ENCODE measurements around the gene TTLL5.
"Not testable (repeated sequence)": the region's sequence is repeated elsewhere in the genome, so short reads cannot be mapped to it uniquely, and the experiment has no call there.

TTLL5 gene

DNA sequence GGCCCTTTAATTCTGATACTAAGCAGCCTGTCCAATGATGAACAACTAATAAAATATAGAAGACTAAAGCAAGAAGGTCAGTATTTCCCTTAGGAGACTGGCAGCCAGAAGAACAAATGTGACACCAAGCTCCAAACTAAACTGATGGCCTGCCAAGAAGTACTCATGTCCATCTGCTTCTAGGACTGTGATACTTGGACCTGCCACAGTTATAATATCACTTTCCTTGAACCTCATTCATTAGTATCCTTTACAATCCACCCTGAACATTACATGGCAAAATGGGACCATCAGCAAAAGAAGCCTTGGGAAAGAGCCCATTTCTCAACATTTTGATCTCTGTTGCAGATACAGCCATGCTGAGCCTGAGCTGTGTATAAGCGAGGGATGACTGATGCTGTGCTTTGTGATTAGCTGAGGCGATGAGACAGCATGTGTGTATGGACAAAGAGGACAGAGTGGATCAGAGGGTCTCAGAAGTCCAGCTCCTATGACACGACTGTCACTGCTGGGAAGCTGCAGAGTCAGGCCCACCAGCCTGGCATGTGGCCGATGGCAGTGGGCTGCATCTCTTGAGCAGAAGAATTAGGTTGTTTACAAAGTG is 246.8 kb downstream of the TTLL5 start:
- no peak for DNase-seq (ENCODE audit: low read depth in 2 of 2)

GRCh38 chr14:75909630-75910029 is 248.6 kb downstream of the TTLL5 start:
- DNase-seq (ENCODE audit: low read depth in 2 of 2): no peak

GRCh38 chr14:75910048-75910447 is 249.0 kb downstream of the TTLL5 start:
- no peak for DNase-seq (ENCODE audit: low read depth in 2 of 2)

DNA sequence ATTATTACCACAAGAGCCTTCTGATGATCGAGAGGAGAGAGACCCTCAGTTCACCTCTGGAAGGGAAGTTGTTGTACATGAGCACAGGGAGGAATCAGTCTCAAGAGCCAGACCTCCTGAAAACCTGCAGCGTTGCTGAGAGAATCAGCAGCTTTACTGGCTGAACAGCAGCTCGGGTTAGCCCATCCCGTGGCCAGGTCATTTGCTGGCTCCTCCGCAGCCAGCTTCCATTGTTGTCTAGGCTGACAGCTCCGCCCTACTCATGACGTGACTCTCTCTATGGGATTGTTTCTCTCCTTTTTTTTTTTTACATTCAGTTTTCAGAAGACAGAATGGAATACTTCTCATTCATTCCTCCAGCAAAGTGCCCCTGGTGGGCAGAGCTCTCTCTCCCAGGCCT is 250.8 kb downstream of the TTLL5 start:
- DNase-seq (ENCODE audit: low read depth in 2 of 2): no peak

DNA sequence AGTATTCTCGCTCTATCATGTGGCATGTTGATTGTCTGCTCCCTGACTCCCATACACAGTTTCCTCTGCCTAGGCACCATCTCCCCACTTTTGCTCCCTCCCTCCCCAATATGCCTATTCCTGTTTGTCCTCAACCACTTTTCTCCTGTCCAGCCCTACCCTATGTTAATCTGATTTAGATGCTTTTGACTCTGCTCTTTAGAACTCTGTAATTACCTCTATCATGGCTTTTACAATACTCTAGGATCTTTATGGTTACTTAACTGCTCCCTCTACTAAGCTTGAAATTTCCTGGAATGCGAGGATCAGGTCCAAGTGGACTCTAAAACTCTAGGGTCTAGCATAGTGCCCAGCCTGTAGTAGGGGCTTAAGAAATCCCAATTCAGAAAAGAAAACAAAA is 252.1 kb downstream of the TTLL5 start:
- DNase-seq (ENCODE audit: low read depth in 2 of 2): no peak

- DNase-seq (ENCODE audit: low read depth in 2 of 2): no peak
Measured at GRCh38 chr14:75915045-75915444, 254.0 kb downstream of the TTLL5 start.

DNA sequence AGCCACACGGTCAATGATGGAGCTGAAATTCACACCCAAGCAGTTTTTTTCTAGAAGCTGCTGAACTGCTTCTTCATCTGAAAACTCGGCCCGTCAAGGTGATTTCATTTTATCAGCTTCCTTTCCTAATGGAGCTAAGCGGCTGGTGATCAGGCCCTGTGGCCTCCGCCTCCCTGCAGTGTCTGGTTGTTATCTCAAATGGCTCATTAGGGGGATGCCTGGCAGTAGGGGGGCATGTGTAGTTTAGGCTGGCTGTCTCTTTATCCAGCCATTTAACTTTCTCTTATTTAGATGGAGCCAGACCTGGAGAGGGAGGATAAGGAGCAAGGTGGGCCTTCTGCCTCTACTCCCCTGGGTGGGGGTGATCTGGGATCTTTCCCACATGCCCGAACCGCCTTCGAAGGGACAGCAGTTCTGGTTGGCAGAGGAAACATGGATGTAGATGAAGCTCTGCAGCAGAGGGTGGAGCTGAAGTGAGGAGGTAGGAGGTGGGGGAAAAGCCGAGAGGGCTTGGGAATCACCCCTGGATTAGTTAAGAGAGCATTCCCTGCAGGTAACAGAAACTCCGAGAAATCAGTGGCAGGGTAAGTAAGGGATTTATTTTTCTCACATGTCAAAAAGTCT is 256.4 kb downstream of the TTLL5 start:
- no peak for DNase-seq (ENCODE audit: low read depth in 2 of 2)

DNA sequence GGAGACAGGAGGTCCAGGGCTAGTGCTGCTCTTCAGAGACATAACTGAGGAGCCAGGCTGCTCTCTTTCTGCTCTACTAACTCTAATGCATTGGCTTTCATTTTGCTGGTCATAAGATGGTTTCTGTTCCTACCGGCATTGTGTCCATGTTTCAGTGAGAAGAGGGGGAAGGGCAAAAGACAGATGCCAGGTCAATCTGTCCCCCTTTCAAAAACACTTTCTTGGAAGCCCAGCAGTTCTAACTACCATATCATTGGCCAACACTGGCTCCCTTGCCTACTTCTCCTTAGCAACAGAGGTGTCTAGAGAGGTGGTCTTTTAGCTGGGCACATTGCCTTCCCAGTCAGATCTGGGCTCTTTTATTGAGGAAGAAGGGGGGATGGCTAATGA is 256.9 kb downstream of the TTLL5 start:
- no peak for DNase-seq (ENCODE audit: low read depth in 2 of 2)

- not testable (repeated sequence) for DNase-seq (ENCODE audit: low read depth in 2 of 2)
Measured at GRCh38 chr14:75920421-75920820, 259.4 kb downstream of the TTLL5 start.

DNA sequence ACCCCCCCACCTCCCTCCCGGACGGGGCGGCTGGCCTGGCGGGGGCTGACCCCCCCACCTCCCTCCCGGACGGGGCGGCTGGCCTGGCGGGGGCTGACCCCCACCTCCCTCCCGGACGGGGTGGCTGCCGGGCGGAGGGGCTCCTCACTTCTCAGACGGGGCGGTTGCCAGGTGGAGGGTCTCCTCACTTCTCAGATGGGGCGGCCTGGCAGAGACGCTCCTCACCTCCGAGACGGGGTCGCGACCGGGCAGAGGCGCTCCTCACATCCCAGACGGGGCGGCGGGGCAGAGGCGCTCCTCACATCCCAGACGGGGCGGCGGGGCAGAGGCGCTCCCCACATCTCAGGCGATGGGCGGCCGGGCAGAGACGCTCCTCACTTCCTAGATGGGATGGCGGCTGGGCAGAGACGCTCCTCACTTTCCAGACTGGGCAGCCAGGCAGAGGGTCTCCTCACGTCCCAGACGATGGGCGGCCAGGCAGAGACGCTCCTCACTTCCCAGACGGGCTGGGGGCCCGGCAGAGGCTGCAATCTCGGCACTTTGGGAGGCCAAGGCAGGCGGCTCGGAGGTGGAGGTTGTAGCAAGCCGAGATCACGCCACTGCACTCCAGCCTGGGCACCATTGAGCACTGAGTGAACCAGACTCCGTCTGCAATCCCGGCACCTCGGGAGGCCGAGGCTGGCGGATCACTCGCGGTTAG is 264.2 kb downstream of the TTLL5 start:
- not testable (repeated sequence) for DNase-seq (ENCODE audit: low read depth in 2 of 2)

DNA sequence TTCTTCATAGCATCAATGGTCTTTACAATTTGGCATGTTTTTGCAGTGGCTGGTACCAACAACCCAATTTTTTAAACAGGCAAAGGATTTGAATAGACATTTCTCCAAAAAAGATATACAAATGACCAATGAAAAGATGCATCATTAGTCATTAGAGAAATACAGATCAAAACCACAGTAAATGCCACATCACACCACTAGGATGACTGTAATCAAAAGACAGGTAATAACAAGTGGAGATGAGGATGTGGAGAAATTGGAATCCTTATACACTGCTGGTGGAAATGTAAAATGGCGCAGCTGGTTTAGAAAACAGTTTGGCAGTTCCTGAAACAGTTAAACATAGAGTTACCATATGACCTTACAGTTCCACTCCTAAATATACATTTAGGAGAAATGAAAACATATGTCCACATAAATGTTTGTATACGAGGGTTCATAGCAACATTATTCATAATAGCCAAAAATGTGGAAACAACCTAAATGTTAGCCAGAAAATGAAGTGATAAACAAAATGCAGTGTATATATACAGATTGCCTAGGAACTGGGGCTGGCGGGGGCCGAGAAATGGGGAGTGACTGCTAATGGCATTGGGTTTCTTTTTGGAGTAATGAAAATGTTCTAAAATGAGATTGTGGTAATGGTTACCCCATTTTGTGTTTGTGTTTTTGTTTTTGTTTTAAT is 265.5 kb downstream of the TTLL5 start:
- DNase-seq (ENCODE audit: low read depth in 2 of 2): no peak

DNA sequence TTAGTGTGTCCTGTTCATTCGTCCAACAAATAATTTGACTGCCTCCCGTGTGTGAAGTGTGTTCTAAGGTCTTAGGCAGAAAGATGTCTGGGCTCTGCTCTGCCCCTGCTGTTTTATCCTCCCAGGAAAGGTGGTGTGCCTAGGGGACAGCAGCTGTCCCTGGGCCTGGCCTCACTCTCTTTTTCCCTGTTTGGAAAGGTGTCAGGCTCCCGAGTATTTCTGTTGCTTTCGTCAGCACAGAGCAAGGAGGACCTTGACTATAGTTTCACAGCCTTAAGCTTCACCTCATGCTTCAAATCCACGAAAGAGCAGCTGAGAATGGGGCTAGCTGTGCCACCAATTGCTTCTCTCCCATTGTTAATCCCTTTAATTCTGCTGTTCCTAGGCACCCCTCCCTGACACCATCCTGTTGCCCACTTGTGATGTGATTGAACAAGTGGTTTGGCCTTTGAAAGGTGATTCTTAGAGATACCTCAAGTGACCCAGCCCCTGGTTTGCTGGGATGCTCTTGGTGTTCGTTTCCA is 266.6 kb downstream of the TTLL5 start:
- no peak for DNase-seq (ENCODE audit: low read depth in 2 of 2)

DNA sequence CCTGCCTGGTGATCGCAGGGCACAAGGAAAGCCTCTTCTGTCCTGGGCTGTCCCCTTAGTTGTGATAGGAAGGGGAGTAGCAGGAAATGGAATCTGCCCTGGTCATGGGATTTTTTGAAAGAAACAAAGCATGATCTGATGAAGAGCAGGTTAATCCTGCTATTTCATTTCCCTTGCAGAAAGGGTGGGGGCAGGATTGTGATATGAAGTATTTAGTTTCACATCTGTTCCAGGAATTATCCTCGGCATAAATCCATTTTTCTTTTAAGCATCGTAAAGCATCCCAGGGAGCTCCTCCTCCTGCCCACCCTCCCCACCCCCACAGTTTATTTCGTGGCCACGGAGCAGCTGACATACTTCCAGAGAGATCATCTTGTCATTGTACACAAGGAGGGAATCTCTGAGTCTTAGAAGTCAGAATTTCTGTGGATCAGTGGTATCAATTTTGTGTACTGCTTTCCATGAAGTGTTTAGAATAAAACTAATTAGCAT is 267.7 kb downstream of the TTLL5 start:
- DNase-seq (ENCODE audit: low read depth in 2 of 2): peak in 1 of 2 experiments; percentile 5

- no peak for DNase-seq (ENCODE audit: low read depth in 2 of 2)
Measured at GRCh38 chr14:75933712-75934296, 272.8 kb downstream of the TTLL5 start.

- no peak for DNase-seq (ENCODE audit: low read depth in 2 of 2)
Measured at GRCh38 chr14:75934998-75935628, 274.1 kb downstream of the TTLL5 start.

- no peak for DNase-seq (ENCODE audit: low read depth in 2 of 2)
Measured at GRCh38 chr14:75939200-75939599, 278.2 kb downstream of the TTLL5 start.

DNA sequence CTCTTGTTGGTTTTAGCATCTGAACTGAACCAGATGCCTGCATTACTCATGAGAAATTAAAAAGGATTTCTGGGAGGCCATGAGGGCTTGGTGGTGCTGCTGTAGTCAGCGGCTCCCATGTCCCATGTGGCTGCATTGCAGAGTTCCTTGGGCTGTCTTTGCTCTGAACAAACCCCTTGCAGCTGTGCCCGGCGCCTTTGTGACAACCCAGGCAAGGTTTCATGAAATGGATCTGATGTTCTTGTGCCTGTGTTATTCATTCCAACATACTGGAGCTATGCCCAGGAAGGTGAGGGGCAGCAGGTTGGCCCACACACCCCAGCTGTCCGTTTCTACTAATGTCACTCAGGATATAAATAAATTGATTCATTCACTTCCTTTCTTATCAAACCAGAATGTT is 280.0 kb downstream of the TTLL5 start:
- peak in 1 of 2 experiments; percentile 3 for DNase-seq (ENCODE audit: low read depth in 2 of 2)

GRCh38 chr14:75944607-75945241 is 283.7 kb downstream of the TTLL5 start:
- DNase-seq (ENCODE audit: low read depth in 2 of 2): no peak

GRCh38 chr14:75946785-75947184 is 285.7 kb downstream of the TTLL5 start:
- no peak for DNase-seq (ENCODE audit: low read depth in 2 of 2)

DNA sequence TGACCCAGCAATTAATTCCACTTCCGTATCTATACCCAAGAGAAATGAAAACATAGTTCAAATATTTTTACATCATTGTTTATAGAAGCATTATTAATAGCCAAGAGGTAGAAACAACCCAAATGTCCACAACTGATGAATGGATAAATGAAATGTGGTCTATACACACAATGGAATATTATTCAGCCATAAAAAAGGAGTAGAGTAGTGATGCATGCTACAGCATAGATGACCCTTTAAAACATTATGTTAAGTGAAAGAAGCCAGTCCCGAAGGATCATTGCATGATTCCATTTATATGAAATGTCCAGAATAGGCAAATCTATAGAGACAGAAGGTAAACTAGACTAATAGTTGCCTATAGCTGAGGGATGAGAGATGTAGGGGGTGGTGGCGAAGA is 291.4 kb downstream of the TTLL5 start:
- no peak for DNase-seq (ENCODE audit: low read depth in 2 of 2)

DNA sequence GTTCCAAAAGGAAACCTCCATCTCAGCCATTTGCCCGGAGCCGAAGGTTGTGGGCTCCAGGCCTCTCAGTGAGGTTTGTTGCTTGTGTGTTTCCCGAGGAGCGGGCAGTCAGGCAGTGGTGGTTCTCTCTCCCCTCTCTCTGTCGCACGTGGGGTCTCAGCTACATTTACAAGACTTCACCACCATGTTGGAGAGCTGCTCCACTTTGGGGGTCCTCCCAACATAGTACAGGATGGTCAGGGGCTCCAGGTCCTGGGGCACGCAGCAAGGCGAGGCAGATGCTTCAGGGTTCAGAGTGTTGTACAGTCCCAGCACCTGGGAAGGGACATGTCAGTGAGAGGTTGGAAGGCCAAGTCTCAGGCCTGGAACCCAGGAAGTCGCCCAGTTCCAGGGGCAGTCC is 298.0 kb downstream of the TTLL5 start:
- DNase-seq (ENCODE audit: low read depth in 2 of 2): no peak

Measured in fibroblast of skin of left biceps (primary cell).